Motor neuron (in vitro differentiated cells): Measurements from ENCODE around the gene MX1. TPM values are rescaled to one million over a fixed set of nuclear protein-coding genes. Genes with fewer than 3 reads are reported as not detected.

ENCODE experiments used
- ATAC-seq, 8 experiments: fragments of 200-7000 bp; cut with Tn5 transposase; replicated peaks in 6 of 8; 2 replicates each; pipeline ENCODE4 v1.8.0; 2021; ENCODE audit warnings: mild to moderate bottlenecking in 8 of 8, moderate library complexity in 8 of 8
- H3K27ac ChIP-seq, 2 donors: fragments of 250-450 bp; sonication (Bioruptor Pico); 2 replicates each; pipeline ENCODE4 v1.9.0; 2021; ENCODE audit warnings: antibody characterized with exemption in 2 of 2, mild to moderate bottlenecking in 2 of 2, moderate library complexity in 1 of 2
- H3K4me1 ChIP-seq, 2 donors: fragments of 250-450 bp; sonication (Bioruptor Pico); replicated peaks in 1 of 2; 2 replicates each; pipeline ENCODE4 v1.6.1; 2021; ENCODE audit warnings: antibody characterized with exemption in 2 of 2, mild to moderate bottlenecking in 2 of 2, moderate library complexity in 1 of 2
- H3K4me3 ChIP-seq, 5 donors: fragments of 250-450 bp; sonication (Bioruptor Pico); 2 replicates each; pipeline ENCODE4 v1.9.0; 2021; ENCODE audit warnings: antibody characterized with exemption in 5 of 5, mild to moderate bottlenecking in 5 of 5, moderate library complexity in 4 of 5
- WGBS, 10 experiments: fragments of 450-650 bp; shearing (Covaris generic); methylation state at CpG; one replicate each; pipeline ENCODE4 v1.0.0; 2022; 5-methylcytosine and 5-hydroxymethylcytosine counted together
- in situ Hi-C, 9 experiments: fragments of 400-800 bp; cut with MboI; loops; one replicate each; pipeline ENCODE4 v1.15.0; 2021; ENCODE audit warnings: low sequenced_read_pairs in 9 of 9, low pct_unique_long_range_greater_than_20kb in 2 of 9; ENCODE audit not compliant: unreplicated experiment in 9 of 9
- total RNA-seq, 8 experiments: library from RNA; unstranded; fragments of 300-600 nt; gene quantifications; 2 replicates each; pipeline versions ENCODE4 v1.2.3 to v1.2.4, GENCODE V29; 2022

The MX1 gene
- total RNA-seq, 8 experiments from 2014 or later = 0.49 to 162 (median 2.5) TPM

- no peak for ATAC-seq
- no peak overlapping the region for H3K27ac ChIP-seq
- no peak overlapping the region for H3K4me3 ChIP-seq
- peaks cover 2 to 9% of the 10 kb centered on the region in 2 donors for H3K4me1 ChIP-seq
- in situ Hi-C loops = no loop called here
- 92 to 100% (median 96%) methylated on average over 2 to 5 of the region's 8 CpGs; no CpG with 5 or more reads in 6 of the 10 experiments for WGBS, 10 experiments
These were observed 2.3 kb downstream of the MX1 start for GRCh38 chr21:41428311-41428710.

- WGBS, 10 experiments = 58 to 100% (median 87%) methylated on average over 1 to 5 of the region's 6 CpGs; no CpG with 5 or more reads in 3 of the 10 experiments
- in situ Hi-C loops = no loop called here
- Histone ChIP-seq H3K27ac (no peak overlapping the region), H3K4me3 (no peak overlapping the region), H3K4me1 (peaks cover 2 to 9% of the 10 kb centered on the region in 2 donors)
- ATAC-seq = no peak
These were observed 2.8 kb downstream of the MX1 start for GRCh38 chr21:41428847-41429246.

- 79 to 100% (median 93%) methylated on average over 1 to 3 of the region's 3 CpGs; no CpG with 5 or more reads in 5 of the 10 experiments for WGBS, 10 experiments
- Histone ChIP-seq H3K4me3 (no peak overlapping the region), H3K27ac (no peak overlapping the region), H3K4me1 (peaks cover 2 to 9% of the 10 kb centered on the region in 2 donors)
- in situ Hi-C loops = no loop called here
- ATAC-seq = no peak
These were observed 3.3 kb downstream of the MX1 start for GRCh38 chr21:41429305-41429704.

- WGBS, 10 experiments = 31 to 77% (median 60%) methylated on average over 1 to 6 of the region's 9 CpGs; no CpG with 5 or more reads in 1 of the 10 experiments
- H3K4me1 ChIP-seq = peaks cover 2 to 9% of the 10 kb centered on the region in 2 donors
- ATAC-seq = peak in 1 of 8 experiments; percentile 34
- no peak overlapping the region for H3K27ac ChIP-seq
- in situ Hi-C loops = no loop called here
- no peak overlapping the region for H3K4me3 ChIP-seq
These were observed 4.0 kb downstream of the MX1 start for GRCh38 chr21:41429925-41430491.

GRCh38 chr21:41431788-41432548, 5.9 kb downstream of the MX1 start:
- no peak overlapping the region for H3K27ac ChIP-seq

GRCh38 chr21:41432562-41433460, 6.8 kb downstream of the MX1 start:
- no peak overlapping the region for H3K4me3 ChIP-seq
- H3K27ac ChIP-seq = no peak overlapping the region
- ATAC-seq = no peak
- in situ Hi-C loops = no loop called here
- H3K4me1 ChIP-seq = peaks cover 0 to 2% of the 10 kb centered on the region in 2 donors
- WGBS, 10 experiments = 45 to 88% (median 79%) methylated on average over 1 to 9 of the region's 10 CpGs; no CpG with 5 or more reads in 2 of the 10 experiments

More at GRCh38 chr21:41431788-41432548, 5.9 kb downstream of the MX1 start:
- ATAC-seq = no peak
- WGBS, 10 experiments = 58 to 100% (median 87%) methylated on average over 1 to 14 of the region's 16 CpGs; no CpG with 5 or more reads in 1 of the 10 experiments
- Histone ChIP-seq H3K4me1 (peaks cover 0 to 2% of the 10 kb centered on the region in 2 donors), H3K4me3 (no peak overlapping the region)
- in situ Hi-C loops = no loop called here

GRCh38 chr21:41433566-41433965, 7.5 kb downstream of the MX1 start:
- no peak for ATAC-seq
- no peak overlapping the region for H3K27ac ChIP-seq
- 60 to 90% (median 83%) methylated on average over 1 to 2 of the region's 2 CpGs; no CpG with 5 or more reads in 3 of the 10 experiments for WGBS, 10 experiments
- peaks cover 0 to 2% of the 10 kb centered on the region in 2 donors for H3K4me1 ChIP-seq
- in situ Hi-C loops = no loop called here
- no peak overlapping the region for H3K4me3 ChIP-seq

GRCh38 chr21:41435706-41436105, 9.7 kb downstream of the MX1 start:
- in situ Hi-C loops = no loop called here
- Histone ChIP-seq H3K4me3 (no peak overlapping the region), H3K4me1 (no peaks in the 10 kb centered on the region), H3K27ac (no peak overlapping the region)
- ATAC-seq = no peak
- 73 to 100% (median 88%) methylated on average over 1 to 4 of the region's 11 CpGs; no CpG with 5 or more reads in 6 of the 10 experiments for WGBS, 10 experiments

- in situ Hi-C loops = no loop called here
- Histone ChIP-seq H3K27ac (no peak overlapping the region), H3K4me3 (no peak overlapping the region), H3K4me1 (no peaks in the 10 kb centered on the region)
- WGBS, 10 experiments = 6 to 69% (median 48%) methylated on average over 1 to 2 of the region's 2 CpGs; no CpG with 5 or more reads in 6 of the 10 experiments
- peak in 3 of 8 experiments; percentile 63 to 85 (median 83) for ATAC-seq
These were observed 11.7 kb downstream of the MX1 start for GRCh38 chr21:41437729-41438128.

GRCh38 chr21:41438425-41439113, 12.5 kb downstream of the MX1 start:
- no peak overlapping the region for H3K27ac ChIP-seq
- in situ Hi-C loops = no loop called here
- ATAC-seq = peak in 1 of 8 experiments; percentile 29
- 20 to 100% (median 80%) methylated on average over 1 to 10 of the region's 13 CpGs for WGBS, 10 experiments
- no peaks in the 10 kb centered on the region for H3K4me1 ChIP-seq
- no peak overlapping the region for H3K4me3 ChIP-seq

GRCh38 chr21:41439248-41439647, 13.2 kb downstream of the MX1 start:
- Histone ChIP-seq H3K4me3 (no peak overlapping the region), H3K4me1 (no peaks in the 10 kb centered on the region), H3K27ac (no peak overlapping the region)
- ATAC-seq = peak in 2 of 8 experiments; percentile 52 to 67
- 0 to 100% (median 73%) methylated on average over 1 to 4 of the region's 4 CpGs; no CpG with 5 or more reads in 2 of the 10 experiments for WGBS, 10 experiments
- in situ Hi-C loops = no loop called here

GRCh38 chr21:41441546-41441945, 15.5 kb downstream of the MX1 start:
- in situ Hi-C loops = no loop called here
- 88 to 100% (median 98%) methylated on average over 1 to 7 of the region's 14 CpGs; no CpG with 5 or more reads in 4 of the 10 experiments for WGBS, 10 experiments
- Histone ChIP-seq H3K4me1 (no peaks in the 10 kb centered on the region), H3K27ac (no peak overlapping the region), H3K4me3 (no peak overlapping the region)
- no peak for ATAC-seq
